GM23338 (cell line): ENCODE measurements around the gene SQSTM1. TPM values are rescaled to one million over a fixed set of nuclear protein-coding genes. Genes with fewer than 3 reads are reported as not detected.

Experiments used
- ATAC-seq: fragments of 200-7000 bp; cut with Tn5 transposase; 3 replicates; pipeline ENCODE4 v1.9.1; 2020
- DNase-seq: peaks from one replicate; pipeline ENCODE4 v3.0.0-alpha.2; 2015; ENCODE audit warnings: low spot score
- H2AFZ ChIP-seq: fragments of 200-600 bp; sonication (generic); 2 replicates; pipeline ENCODE4 v1.8.0; 2016; ENCODE audit warnings: antibody characterized with exemption, mild to moderate bottlenecking, moderate library complexity
- H3F3A ChIP-seq: fragments of 200-600 bp; sonication (generic); replicated peaks from 2 replicates; pipeline ENCODE4 v1.8.0; 2017; ENCODE audit warnings: antibody characterized with exemption, mixed run types, low read depth
- H3K27ac ChIP-seq: fragments of 200-600 bp; sonication (generic); 2 replicates; pipeline ENCODE4 v1.6.1; 2016; ENCODE audit warnings: low read depth
- H3K27me3 ChIP-seq: fragments of 200-600 bp; sonication (generic); 2 replicates; pipeline ENCODE4 v1.8.0; 2016; ENCODE audit warnings: mild to moderate bottlenecking, mixed run types, moderate library complexity; ENCODE audit not compliant: insufficient read depth
- H3K36me3 ChIP-seq: fragments of 200-600 bp; sonication (generic); 2 replicates; pipeline ENCODE4 v1.8.0; 2016; ENCODE audit warnings: mild to moderate bottlenecking; ENCODE audit not compliant: insufficient read depth
- H3K4me1 ChIP-seq: fragments of 200-600 bp; sonication (generic); 2 replicates; pipeline ENCODE4 v1.8.0; 2016; ENCODE audit warnings: mild to moderate bottlenecking, moderate library complexity; ENCODE audit not compliant: insufficient read depth
- H3K4me2 ChIP-seq: fragments of 200-600 bp; sonication (generic); 2 replicates; pipeline ENCODE4 v1.7.1; 2017; ENCODE audit warnings: mixed run types
- H3K4me3 ChIP-seq: fragments of 200-600 bp; sonication (generic); 2 replicates; pipeline ENCODE4 v1.6.1; 2016; ENCODE audit warnings: mixed run types
- H3K79me2 ChIP-seq: fragments of 200-600 bp; sonication (generic); replicated peaks from 2 replicates; pipeline ENCODE4 v1.8.0; 2017; ENCODE audit warnings: mild to moderate bottlenecking; ENCODE audit not compliant: insufficient read depth
- H3K9me2 ChIP-seq: fragments of 200-600 bp; sonication (generic); 2 replicates; pipeline ENCODE4 v1.8.0; 2017; ENCODE audit not compliant: insufficient read depth
- H4K20me1 ChIP-seq: fragments of 200-600 bp; sonication (generic); replicated peaks from 2 replicates; pipeline ENCODE4 v1.8.0; 2017; ENCODE audit warnings: mild to moderate bottlenecking; ENCODE audit not compliant: insufficient read depth
- H3K27ac Mint-ChIP-seq: 2 replicates; pipeline ENCODE4 v1.8.0; 2020; ENCODE audit warnings: inconsistent platforms, mild to moderate bottlenecking, moderate library complexity, mixed read lengths
- H3K27me3 Mint-ChIP-seq: 3 replicates; pipeline ENCODE4 v1.8.0; 2022; ENCODE audit warnings: low read depth, mild to moderate bottlenecking, moderate library complexity, mixed read lengths, inconsistent platforms; ENCODE audit not compliant: insufficient read depth, poor library complexity
- H3K36me3 Mint-ChIP-seq: 3 replicates; pipeline ENCODE4 v1.8.0; 2021; ENCODE audit warnings: low read depth, mild to moderate bottlenecking, inconsistent platforms, moderate library complexity, mixed read lengths
- H3K4me1 Mint-ChIP-seq: 3 replicates; pipeline ENCODE4 v1.8.0; 2020; ENCODE audit warnings: mild to moderate bottlenecking, inconsistent platforms, mixed read lengths
- H3K4me3 Mint-ChIP-seq: 3 replicates; pipeline ENCODE4 v1.8.0; 2021; ENCODE audit warnings: moderate library complexity, mild to moderate bottlenecking, inconsistent platforms, mixed read lengths
- H3K9me3 Mint-ChIP-seq: 3 replicates; pipeline ENCODE4 v1.8.0; 2020; ENCODE audit warnings: moderate library complexity, mild to moderate bottlenecking, inconsistent platforms, mixed read lengths
- CREB1 ChIP-seq: fragments of 250-450 bp; sonication (Bioruptor Pico); IDR thresholded peaks from 2 replicates; pipeline ENCODE4 v1.5.0; 2020; ENCODE audit warnings: low read depth, mild to moderate bottlenecking, moderate library complexity
- CTCF ChIP-seq, 2 experiments: fragments of 200-600 bp in 1 of 2; sonication (generic) in 1 of 2; conservative IDR thresholded peaks; 2 replicates each; pipeline versions ENCODE4 v1.5.1 to v1.6.1; 2016 to 2017; ENCODE audit warnings: antibody characterized with exemption in 2 of 2, low read depth in 2 of 2, mild to moderate bottlenecking in 2 of 2, moderate library complexity in 1 of 2
- NANOG ChIP-seq: IDR thresholded peaks from 2 replicates; pipeline ENCODE4 v1.6.1; 2016; ENCODE audit warnings: antibody characterized with exemption, borderline replicate concordance
- REST ChIP-seq: IDR thresholded peaks from one replicate; pipeline ENCODE4 v1.6.1; 2018; ENCODE audit warnings: antibody characterized with exemption; ENCODE audit not compliant: unreplicated experiment
- STAT1 ChIP-seq: IDR thresholded peaks from one replicate; pipeline ENCODE4 v1.6.1; 2016; ENCODE audit warnings: antibody characterized with exemption; ENCODE audit not compliant: unreplicated experiment
- ZNF331 ChIP-seq: fragments of 250-450 bp; sonication (Bioruptor Pico); IDR thresholded peaks from 2 replicates; pipeline ENCODE4 v1.5.0; 2020; ENCODE audit warnings: low read depth, mild to moderate bottlenecking, moderate library complexity
- polyA plus RNA-seq: library from polyadenylated mRNA; unstranded; fragments of >200 nt; fragmentation: Nextera tagmentation; extraction: Ambion mirVana; gene quantifications from 2 replicates; pipeline ENCODE4 v1.2.1, GENCODE V29; 2016
- total RNA-seq: library from RNA; depleted of rRNA; stranded (reverse); fragments of >200 nt; shearing (Covaris generic); gene quantifications from 2 replicates; pipeline ENCODE4 v1.2.3, GENCODE V29; 2014
- TF ChIP-seq, protein P1 (sequence below): IDR thresholded peaks from 2 replicates; pipeline ENCODE4 v1.6.1; 2016; ENCODE audit warnings: antibody characterized with exemption

Gene SQSTM1
- total and polyA plus RNA-seq, 2 experiments from 2014 or later = 58.0 to 92.6 TPM

DNA sequence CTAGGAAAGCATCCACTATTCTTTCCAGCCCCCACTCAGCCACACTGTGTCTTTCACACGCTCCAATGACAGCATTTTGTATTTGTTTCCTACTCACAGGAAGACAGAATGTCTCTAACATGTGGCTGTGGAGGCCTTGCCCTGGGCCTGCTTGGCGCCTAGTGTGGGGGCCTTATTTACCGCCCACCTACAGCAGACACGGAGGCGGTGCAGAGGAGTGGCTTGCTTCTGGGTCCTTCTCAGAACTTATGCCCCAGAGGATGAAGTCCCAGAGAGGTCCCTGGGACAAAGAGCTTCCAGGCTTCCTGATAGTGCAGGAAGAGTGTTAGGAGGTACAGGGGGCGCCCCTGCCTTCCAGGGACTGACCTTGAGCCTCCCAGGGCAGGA lies 46.4 kb downstream of the SQSTM1 start:
- Histone ChIP-seq H3K27me3 (no peaks in the 10 kb centered on the region), H4K20me1 (no peaks in the 10 kb centered on the region; the same call in 1 of the 2 replicates), H3K36me3 (no peaks in the 10 kb centered on the region), H3F3A (peaks cover 8% of the 10 kb centered on the region; the same call in 1 of the 2 replicates), H3K4me3 (no peak overlapping the region), H3K79me2 (no peaks in the 10 kb centered on the region), H3K4me2 (no peak overlapping the region), H3K9me2 (no peaks in the 10 kb centered on the region), H3K27ac (0 out of 2 replicates have a peak overlapping the region, but pooled peaks have one; percentile 69), H3K4me1 (no peaks in the 10 kb centered on the region), H2AFZ (no peak overlapping the region)
- DNase-seq (peak; percentile 23), ATAC-seq (peak; percentile 15; the same call in 2 of the 3 replicates)
- Mint-ChIP-seq H3K4me3 (no peak overlapping the region), H3K27me3 (peaks cover 7% of the 10 kb centered on the region), H3K27ac (no peak overlapping the region), H3K36me3 (peaks cover 48% of the 10 kb centered on the region), H3K4me1 (peaks cover 10% of the 10 kb centered on the region), H3K9me3 (peaks cover 6% of the 10 kb centered on the region)
- TF ChIP-seq STAT1 (no peak), CTCF (conservative IDR thresholded peaks at IDR 0.05; ENCODE audit: low read depth in 2 of 2) (peak in 1 of 2 experiments; percentile 39; a peak in 2 of 4 replicates), CREB1 (CRISPR knock-in tag) (no peak)
- TF ChIP-seq, protein P1, sequence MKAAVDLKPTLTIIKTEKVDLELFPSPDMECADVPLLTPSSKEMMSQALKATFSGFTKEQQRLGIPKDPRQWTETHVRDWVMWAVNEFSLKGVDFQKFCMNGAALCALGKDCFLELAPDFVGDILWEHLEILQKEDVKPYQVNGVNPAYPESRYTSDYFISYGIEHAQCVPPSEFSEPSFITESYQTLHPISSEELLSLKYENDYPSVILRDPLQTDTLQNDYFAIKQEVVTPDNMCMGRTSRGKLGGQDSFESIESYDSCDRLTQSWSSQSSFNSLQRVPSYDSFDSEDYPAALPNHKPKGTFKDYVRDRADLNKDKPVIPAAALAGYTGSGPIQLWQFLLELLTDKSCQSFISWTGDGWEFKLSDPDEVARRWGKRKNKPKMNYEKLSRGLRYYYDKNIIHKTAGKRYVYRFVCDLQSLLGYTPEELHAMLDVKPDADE = no peak

DNA sequence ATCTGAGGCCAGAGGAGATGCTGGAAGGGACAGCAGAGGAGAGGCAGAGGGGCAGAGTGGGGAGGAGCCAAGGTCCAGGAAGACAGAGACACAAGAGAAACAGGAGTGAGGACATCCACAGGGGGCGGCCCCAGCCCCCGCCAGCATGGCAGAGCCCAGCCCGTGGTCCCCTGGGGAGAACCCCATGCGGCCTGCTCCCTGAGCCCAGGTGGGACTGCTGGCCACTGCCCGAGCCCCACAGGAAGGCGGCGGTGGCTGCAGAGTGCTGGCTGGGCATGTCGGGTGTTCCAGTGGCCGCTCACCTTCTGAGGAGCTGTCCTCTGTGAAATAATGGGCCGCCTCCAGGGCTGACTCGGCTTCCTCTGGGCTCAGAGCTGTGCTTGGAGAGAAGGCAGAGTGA lies 46.8 kb downstream of the SQSTM1 start:
- Histone ChIP-seq H3F3A (peaks cover 8% of the 10 kb centered on the region; the same call in 1 of the 2 replicates), H3K27ac (0 out of 2 replicates have a peak overlapping the region, but pooled peaks have one; percentile 26), H3K9me2 (no peaks in the 10 kb centered on the region), H3K36me3 (no peaks in the 10 kb centered on the region), H3K79me2 (no peaks in the 10 kb centered on the region), H3K4me3 (no peak overlapping the region), H2AFZ (no peak overlapping the region), H4K20me1 (no peaks in the 10 kb centered on the region; the same call in 1 of the 2 replicates), H3K4me2 (no peak overlapping the region), H3K4me1 (no peaks in the 10 kb centered on the region), H3K27me3 (no peaks in the 10 kb centered on the region)
- no peak for DNase-seq
- peaks cover 6% of the 10 kb centered on the region for H3K27me3 Mint-ChIP-seq
- peak; percentile 6; the same call in 2 of the 3 replicates for ATAC-seq
- no peak overlapping the region for H3K4me3 Mint-ChIP-seq
- H3K4me1 Mint-ChIP-seq = peaks cover 10% of the 10 kb centered on the region
- peaks cover 44% of the 10 kb centered on the region for H3K36me3 Mint-ChIP-seq
- no peak overlapping the region for H3K27ac Mint-ChIP-seq
- H3K9me3 Mint-ChIP-seq = peaks cover 4% of the 10 kb centered on the region
- no peak for TF ChIP-seq REST
- no peak for TF ChIP-seq ZNF331
- TF ChIP-seq, protein P1 = no peak
- TF ChIP-seq CREB1 (CRISPR knock-in tag) = no peak
- TF ChIP-seq NANOG = no peak
- no peak for TF ChIP-seq STAT1
